CD1c-positive myeloid dendritic cell (primary cell): ENCODE results near the gene R3HDM1.
"Not testable (repeated sequence)": the region's sequence is repeated elsewhere in the genome, so short reads cannot be mapped to it uniquely, and the experiment has no call there.

Experiments used
- DNase-seq: peaks from one replicate; pipeline ENCODE4 v3.0.0-alpha.2; 2016; ENCODE audit errors: extremely low spot score

The R3HDM1 gene

GRCh38 chr2:135573620-135574019, 42.3 kb downstream of the R3HDM1 start:
- DNase-seq: no peak

DNA sequence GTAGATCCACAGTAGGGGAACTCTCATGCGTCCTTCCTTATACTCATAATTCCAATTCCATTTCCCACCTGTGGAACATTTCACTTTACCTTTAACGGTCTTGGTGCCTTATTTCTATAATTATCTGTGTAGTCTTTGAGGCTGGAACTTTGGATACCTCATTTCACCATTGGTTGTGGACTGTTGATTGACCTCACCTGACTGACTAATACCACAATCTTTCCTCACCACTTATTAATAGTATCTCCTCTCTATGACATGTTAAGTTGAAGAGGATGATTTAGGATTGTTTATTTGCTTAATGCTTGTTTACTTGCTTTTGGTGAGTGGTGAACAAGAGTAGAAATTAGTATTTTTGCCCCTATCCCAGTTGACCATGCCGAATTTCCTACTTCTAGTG, 50.0 kb downstream of the R3HDM1 start:
- no peak for DNase-seq

DNA sequence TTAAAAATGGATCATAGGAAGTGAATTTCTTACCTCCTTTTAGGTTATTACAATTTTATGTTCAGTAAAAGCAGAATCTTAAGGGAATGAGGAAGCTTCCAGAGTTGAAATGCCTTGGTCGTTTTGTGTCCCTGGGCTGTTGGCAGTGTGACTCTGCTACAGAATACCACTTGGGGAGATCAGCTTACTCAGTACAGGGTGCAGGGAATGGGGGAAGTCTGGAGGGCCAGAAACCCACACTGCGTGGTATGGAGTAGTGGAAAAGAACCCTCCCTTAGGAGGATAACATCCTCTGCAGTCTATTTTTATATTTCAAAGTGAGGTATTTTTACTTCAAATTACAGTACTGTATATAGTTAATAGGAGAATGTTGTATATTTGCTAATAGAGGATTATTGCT, 51.1 kb downstream of the R3HDM1 start:
- DNase-seq: no peak

GRCh38 chr2:135585586-135585985, 54.3 kb downstream of the R3HDM1 start:
- DNase-seq: no peak

GRCh38 chr2:135586148-135586547, 54.9 kb downstream of the R3HDM1 start:
- DNase-seq: no peak

DNA sequence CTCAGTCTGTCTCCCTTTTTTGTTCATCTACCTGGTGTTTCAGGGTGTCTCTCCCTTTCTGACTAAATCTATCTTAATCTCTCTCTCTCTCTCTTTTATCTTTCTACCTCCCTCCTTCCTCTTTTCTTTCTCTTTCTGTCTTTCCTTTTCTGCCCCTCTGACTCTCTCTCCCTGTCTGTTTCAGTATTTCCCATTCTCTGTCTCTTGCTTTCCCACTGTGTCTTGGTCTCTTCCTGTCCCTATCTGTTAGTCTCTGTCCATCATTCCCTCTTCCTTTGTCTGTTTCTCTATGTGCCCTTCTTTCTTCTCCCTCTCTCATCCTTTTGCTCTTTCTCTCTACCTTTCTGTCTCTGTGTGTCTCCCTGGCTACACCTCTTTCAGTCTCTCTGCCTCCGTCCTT, 56.7 kb downstream of the R3HDM1 start:
- DNase-seq: no peak

- DNase-seq: no peak
Measured at GRCh38 chr2:135590619-135591260, 59.5 kb downstream of the R3HDM1 start.

DNA sequence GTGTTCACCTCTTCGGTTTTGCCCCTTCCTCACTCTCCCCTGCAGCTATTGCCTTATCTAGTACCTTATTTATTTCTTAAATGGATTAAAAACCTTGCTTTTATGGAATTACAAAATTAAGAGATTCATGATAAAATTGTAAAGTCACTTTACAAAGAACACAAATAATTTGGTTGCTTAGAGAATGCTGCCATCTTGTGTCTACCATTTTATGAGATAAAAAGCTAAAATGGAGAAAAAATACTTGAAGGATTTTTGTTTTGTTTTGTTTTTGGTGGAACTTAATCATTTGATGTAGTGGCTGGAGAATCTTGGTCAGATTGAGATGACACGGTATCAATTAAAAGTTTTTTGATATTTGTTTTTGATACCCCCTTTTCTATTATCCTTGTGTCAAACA, 69.6 kb downstream of the R3HDM1 start:
- DNase-seq: no peak

- DNase-seq: no peak
Measured at GRCh38 chr2:135603543-135603942, 72.3 kb downstream of the R3HDM1 start.

- no peak for DNase-seq
Measured at GRCh38 chr2:135607561-135607960, 76.3 kb downstream of the R3HDM1 start.

DNA sequence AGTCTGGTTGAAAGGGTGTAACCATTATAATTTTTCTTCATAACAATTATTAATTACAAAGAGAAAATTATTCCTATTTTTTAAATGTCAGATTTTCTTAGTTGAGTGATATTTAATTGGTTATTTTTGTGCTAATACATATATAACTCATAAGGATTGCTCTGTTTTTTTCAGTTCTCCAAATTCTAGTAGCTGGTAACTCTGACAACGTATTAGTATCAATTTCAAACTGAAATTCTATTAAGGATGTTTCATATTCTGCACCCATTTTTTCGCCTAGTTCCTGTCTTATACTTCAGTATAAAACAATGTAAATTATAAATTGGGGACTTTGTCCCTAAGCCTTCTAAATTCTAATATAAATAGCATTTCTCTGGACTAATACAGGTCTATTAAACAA, 81.0 kb downstream of the R3HDM1 start:
- no peak for DNase-seq

- DNase-seq: no peak
Measured at GRCh38 chr2:135615404-135615803, 84.1 kb downstream of the R3HDM1 start.

DNA sequence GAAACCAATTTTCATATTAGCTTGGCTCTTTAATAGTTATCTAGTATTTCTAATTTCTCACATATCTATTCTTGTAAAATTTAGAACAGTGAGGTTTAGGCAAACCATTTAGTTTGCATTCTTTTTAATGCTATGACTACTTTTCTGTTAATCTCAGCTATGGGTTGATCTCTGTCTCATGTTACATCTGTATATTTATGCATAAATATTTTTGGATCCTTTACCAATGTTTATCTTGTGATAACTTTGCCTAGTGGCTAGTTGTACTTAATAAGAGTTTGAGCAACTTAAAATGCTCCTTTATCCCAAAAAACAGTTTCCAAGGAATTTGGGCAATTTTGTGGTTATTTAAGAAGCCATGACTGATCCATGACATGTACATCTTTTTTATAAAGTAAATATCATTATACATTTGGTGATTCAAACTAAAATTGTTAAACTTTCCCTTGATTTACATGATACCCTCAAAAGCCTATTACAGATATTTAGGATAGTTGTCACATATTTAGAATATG, 86.3 kb downstream of the R3HDM1 start:
- no peak for DNase-seq

GRCh38 chr2:135620198-135620597, 88.9 kb downstream of the R3HDM1 start:
- DNase-seq: no peak

- no peak for DNase-seq
Measured at GRCh38 chr2:135629520-135629919, 98.2 kb downstream of the R3HDM1 start.

DNA sequence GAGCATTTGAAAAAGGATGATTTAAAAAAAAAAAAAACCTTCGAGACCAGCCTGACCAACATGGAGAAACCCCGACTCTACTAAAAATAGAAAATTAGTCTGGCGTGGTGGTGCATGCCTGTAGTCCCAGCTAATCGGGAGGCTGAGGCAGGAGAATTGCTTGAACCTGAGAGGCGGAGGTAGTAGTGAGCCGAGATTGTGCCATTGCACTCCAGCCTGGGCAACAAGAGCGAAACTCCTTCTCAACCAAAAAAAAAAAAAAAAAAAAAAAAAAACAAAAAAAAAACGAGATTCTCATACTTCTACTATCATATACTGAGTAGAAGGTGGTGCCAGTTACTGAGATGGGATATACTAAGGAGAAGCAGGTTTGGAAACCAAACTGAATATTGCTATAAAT, 98.8 kb downstream of the R3HDM1 start:
- DNase-seq: not testable (repeated sequence)

DNA sequence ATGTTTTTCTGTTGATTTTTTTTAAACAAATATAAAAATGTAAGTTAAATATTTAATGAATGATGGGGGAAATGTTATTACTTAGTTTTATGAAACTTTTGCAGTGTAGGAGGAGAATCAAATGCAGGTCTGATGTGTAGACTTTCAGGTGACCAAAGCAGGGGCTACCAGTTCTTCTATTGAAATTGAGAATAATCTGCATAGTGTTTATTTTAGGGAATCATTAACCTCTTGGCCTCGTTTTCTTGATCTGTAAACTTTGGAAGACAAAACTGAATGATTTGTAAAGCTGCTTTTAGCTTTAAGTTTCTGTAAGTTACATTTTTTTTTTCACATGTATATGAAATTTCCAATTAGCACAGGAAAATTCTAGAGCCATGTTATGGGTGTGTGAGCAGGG, 99.2 kb downstream of the R3HDM1 start:
- no peak for DNase-seq

- DNase-seq: no peak
Measured at GRCh38 chr2:135633582-135633981, 102.3 kb downstream of the R3HDM1 start.

GRCh38 chr2:135635212-135635835, 104.0 kb downstream of the R3HDM1 start:
- no peak for DNase-seq

GRCh38 chr2:135636982-135637381, 105.7 kb downstream of the R3HDM1 start:
- DNase-seq: no peak

GRCh38 chr2:135637456-135638087, 106.3 kb downstream of the R3HDM1 start:
- DNase-seq: no peak

- DNase-seq: no peak
Measured at GRCh38 chr2:135638825-135639224, 107.5 kb downstream of the R3HDM1 start.
